Measurements from ENCODE around the gene AKNAD1.

- TF ChIP-seq, protein P1, sequence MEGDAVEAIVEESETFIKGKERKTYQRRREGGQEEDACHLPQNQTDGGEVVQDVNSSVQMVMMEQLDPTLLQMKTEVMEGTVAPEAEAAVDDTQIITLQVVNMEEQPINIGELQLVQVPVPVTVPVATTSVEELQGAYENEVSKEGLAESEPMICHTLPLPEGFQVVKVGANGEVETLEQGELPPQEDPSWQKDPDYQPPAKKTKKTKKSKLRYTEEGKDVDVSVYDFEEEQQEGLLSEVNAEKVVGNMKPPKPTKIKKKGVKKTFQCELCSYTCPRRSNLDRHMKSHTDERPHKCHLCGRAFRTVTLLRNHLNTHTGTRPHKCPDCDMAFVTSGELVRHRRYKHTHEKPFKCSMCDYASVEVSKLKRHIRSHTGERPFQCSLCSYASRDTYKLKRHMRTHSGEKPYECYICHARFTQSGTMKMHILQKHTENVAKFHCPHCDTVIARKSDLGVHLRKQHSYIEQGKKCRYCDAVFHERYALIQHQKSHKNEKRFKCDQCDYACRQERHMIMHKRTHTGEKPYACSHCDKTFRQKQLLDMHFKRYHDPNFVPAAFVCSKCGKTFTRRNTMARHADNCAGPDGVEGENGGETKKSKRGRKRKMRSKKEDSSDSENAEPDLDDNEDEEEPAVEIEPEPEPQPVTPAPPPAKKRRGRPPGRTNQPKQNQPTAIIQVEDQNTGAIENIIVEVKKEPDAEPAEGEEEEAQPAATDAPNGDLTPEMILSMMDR (IDR thresholded peaks at IDR 0.05): no peak
- TF ChIP-seq ZFX (IDR thresholded peaks at IDR 0.05; ENCODE audit: borderline replicate concordance): no peak
Measured at GRCh38 chr1:108852221-108852975, 4.5 kb downstream of the AKNAD1 start.
